ENCODE results near the gene ERICH6B.

The ERICH6B gene

DNA sequence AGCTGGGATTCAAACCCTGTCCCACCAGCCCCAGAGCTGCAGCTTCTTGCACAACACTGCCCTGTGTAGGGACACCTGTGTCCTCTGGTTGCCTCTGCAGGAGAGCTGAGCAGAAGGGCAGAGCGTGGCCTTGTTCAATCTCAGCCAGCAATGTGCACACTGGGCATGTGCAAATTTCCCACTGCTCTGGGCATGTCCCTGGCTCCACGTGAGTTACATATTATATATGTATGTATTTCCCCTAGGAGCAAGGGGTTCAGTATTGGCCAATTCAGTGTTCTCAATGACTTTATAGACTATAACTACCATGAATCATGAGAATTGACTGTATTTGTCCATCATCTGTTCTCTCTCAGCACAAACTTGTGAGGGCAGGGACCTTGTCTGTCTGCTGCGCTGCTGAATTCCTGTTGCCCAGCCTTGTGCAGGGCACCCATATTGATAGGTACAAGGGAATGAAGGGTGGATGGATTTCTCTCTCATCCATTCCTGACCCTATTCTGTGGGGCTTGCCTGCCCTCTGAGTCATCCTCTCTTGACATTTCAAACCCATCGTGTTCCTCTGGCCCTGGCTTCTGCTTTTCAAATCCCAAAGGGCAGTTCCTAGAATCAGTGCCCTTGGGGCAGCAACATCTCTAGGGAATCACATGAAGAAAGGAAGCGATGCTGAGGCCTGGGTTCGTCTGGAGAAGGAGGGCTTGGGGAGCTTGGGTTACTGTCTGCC lies 69.7 kb downstream of the ERICH6B start:
- in situ Hi-C loops (cut with MboI; ENCODE audit: low sequenced_read_pairs), result no loop called here

DNA sequence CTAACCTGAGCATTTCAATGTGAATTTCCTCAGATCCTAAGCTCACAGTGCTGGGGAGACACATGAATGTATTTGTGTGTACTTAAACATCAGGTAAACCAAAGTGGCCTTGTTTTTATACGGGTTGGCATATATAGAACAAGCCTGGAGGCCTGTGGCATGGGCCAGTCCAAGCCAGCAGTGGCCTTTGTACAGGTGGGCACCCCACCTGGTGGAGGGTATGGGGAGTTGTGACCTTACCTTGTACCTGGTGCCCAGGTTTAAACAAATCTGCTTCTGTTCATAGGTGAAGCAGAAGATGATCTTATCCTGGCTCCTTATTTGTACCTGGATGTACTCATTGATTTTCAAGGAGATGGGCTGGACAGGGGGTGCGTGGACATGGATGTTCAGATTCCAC lies 71.0 kb downstream of the ERICH6B start:
- in situ Hi-C loops (cut with MboI; ENCODE audit: low sequenced_read_pairs), result no loop called here

DNA sequence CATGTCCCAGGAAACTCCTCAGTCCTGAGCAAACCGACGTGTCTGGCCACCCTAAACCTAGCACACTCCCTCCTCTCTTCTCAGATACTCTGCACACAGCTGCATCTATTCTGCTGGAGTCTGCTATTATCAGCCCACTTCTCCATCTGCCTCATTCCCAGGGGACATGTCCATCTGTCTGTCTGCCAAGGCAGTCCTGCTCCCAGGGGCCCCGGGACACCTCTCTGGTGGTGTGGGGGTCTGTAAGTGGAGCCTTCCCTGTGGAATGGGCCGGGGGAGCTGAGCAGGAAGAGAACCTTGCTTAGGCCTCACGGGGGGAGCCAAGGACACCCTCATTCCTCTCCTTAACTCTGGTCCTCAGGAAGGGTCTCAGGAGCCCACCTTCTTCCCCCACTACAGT lies 72.7 kb downstream of the ERICH6B start:
- in situ Hi-C loops (cut with MboI; ENCODE audit: low sequenced_read_pairs), result no loop called here

DNA sequence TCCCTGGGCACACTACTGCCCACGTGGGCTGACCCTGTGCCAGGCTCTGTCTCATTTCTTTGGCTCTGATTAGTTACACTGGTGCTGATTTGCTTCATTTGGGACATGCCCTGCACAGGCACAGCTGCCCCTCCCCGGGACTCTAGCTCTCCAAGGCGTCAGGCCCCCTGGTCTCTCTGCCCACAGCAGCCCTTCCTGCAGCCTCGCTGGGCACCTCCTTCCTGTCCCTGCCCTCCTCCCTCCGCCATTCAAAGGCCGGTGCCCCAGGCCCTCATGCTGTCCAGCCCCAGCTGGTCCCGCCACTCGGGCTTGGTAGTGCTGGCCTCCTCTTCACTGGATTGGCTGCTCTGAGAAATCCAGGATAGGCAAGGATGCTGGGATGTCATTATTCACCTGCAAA lies 73.1 kb downstream of the ERICH6B start:
- in situ Hi-C loops (cut with MboI; ENCODE audit: low sequenced_read_pairs), result no loop called here

DNA sequence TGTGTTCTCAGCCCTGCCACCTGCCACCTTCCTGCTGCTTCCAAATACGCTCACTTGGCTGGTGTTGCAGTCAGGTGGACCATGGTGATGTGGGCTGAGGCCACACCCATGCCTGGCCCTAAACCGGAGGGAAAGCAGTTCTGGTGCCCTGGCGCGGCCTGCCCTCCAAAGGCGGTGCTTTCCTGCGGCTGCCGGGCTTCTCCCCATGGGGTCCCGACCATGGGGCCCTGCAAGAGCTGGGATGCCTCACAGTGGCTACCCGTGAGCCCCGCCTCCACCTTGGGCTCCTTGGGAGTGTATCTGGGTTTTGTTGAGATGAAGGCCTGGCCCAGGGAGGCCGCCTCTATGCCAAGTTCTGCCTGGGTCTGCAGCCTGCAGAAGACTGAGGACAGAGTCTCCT lies 73.7 kb downstream of the ERICH6B start:
- in situ Hi-C loops (cut with MboI; ENCODE audit: low sequenced_read_pairs), result no loop called here

DNA sequence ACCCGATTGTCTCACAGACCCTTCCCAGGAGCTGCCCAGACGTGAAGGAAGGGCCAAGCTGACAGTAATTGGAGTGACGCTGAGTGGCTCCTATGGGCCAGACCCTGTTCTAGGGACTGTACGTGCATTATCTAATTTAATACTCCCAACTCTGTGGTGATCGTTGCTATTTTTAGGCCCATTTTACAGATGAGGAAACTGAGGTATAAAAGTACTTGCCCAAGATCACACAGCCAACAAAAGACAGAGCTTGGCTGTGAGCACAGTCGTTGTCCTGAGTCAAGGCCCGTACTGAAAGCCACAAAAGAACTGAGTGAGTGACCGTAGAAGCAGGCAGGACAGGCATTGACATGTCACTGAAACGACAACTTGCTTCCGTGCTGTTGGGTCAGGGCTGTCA lies 74.7 kb downstream of the ERICH6B start:
- in situ Hi-C loops (cut with MboI; ENCODE audit: low sequenced_read_pairs), result no loop called here

DNA sequence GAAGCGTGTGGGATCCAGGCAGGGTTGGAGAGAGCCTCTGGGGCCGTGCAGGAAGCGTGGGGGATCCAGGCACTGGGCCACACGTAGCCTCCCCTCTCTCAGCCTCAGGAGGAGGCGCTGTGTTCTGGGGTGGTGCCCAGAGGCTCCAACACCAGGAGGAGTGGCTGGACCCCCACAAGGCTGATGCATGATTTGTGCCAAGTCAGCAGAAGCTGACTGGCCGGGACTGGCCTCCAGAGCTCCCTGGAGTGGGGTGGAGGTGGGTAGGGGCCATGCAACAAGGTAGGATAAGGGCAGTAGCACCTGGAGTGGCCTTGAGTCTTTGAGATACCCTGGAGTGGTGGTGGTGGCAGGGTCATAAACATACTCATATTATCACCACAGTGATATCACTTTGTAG lies 75.3 kb downstream of the ERICH6B start:
- in situ Hi-C loops (cut with MboI; ENCODE audit: low sequenced_read_pairs), result no loop called here

DNA sequence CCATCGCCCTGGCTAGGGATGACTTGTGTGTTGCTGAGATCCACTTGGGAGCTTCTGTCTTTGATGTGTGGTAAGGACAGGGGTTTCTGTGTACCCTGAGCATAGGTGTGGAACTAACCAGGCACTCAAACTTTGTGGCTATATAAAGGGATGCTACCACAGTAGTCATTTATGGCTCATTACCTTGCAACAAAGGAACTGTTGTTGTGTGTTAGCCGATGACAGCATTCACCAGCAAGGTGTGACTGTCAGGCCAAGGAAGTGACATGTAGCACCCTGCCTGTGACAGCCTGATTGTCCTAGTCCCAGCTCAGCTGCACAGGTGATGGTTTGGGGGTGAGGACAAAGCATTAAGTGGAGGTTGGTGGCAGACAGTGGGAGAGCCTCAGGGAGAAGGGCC lies 77.2 kb downstream of the ERICH6B start:
- in situ Hi-C loops (cut with MboI; ENCODE audit: low sequenced_read_pairs), result no loop called here

DNA sequence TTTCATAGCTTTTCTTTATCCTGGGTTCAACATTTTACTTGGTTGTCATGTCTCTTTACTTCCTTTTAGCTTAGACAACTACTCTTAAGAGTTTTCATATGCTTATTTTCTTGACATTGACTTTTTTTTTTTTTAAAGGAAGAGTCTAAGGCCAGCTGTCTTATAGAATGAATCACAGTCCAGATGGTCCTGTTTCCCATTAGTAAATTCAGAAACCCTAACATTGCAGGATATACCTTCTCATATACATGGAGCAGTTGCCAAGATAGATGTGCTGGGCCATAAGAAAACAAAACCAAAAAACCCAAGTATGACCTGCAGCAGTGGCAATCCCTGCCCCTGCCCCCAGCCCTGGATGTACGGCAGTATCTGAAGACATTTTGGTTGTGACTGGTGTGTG lies 78.0 kb downstream of the ERICH6B start:
- in situ Hi-C loops (cut with MboI; ENCODE audit: low sequenced_read_pairs), result no loop called here

DNA sequence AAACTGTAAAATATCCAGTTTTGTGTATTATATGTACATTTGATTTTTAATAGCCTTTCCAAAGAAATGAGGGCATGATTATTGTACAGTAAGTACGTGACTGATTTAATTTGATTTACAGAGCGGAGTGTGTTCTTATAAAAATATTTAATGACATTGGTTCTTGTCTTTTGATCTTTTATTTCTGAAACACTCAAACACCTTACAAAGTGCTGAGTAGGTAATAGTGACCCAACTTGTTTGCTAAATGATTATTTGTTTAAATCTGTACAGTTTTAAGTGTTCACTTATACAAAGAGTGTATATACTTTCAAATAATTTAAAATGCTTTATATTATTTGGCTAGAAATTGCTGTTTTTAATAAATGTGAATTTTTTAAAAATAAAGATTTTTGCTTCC lies 79.3 kb downstream of the ERICH6B start:
- in situ Hi-C loops (cut with MboI; ENCODE audit: low sequenced_read_pairs), result no loop called here

DNA sequence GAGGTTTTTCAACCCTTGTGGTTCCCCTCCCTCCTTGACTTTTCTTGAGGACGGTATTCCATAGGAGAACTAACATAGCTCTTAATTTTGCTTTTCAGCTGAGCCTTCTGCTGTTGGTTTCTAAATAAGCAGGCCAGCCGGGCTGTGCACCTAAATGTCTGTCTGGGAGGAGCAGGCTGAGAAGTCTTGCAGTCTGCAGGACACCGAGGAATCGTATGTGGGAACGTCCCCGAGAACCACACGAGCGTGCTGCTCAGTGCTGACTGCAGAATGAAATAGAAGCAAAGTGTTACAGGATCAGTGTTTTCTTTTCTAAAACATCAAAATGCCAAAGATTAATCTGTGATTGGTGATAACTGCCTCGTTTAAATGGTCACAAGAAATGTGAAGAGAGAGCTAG lies 80.9 kb downstream of the ERICH6B start:
- in situ Hi-C loops (cut with MboI; ENCODE audit: low sequenced_read_pairs), result no loop called here

DNA sequence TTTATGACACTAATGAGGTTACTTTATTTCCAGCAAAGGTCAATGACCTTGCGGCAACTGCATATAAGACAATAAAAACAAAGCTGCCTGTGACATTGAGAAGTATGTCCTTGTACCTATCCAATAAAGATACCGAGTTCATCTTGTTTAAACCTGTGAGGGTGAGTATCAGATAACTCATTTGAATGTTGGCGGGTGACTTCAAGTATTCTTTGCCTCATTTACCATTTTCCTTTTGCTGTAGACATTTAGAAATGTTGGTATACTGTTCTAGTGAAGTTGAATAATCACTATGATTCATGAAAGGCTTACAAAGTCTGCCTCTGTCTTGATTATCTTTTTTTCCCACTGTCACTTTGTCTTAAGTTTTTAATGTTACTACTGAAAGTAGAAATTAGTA lies 85.8 kb downstream of the ERICH6B start:
- in situ Hi-C loops (cut with MboI; ENCODE audit: low sequenced_read_pairs), result no loop called here

DNA sequence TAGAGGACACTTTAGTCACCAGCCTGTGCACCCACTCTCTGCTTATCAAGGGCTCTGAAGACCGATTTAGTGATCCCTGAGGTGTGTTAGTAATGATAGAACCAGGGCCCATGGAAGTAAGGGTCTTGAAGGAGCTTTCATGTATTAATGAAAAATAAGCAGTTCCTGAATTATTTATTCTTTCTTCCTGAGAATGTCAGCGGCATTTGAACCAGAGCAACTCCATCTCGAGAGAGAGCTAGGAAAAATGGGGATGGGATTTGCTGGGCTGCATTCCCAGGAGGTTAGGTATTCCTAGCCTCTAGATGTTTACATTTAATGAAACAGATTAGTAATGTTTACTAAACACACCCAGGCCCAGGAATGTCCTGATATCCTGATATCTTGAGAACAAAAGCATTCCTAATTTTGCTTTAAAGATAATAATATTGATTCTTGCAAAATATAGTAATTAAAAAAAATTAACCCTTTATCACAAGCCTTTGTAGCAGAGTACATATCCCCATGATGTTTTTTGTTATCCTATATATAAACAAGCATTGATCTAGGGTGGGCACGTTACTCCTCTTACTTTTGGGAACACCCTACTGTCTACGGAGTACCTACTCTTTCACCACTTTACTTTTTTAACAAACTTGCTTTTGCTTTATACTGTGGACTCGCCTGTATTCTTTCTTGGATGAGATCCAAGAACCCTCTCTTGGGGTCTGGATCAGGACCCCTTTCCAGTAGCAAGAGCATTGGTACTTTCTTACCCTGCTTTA lies 87.7 kb downstream of the ERICH6B start:
- in situ Hi-C loops (cut with MboI; ENCODE audit: low sequenced_read_pairs), result no loop called here

DNA sequence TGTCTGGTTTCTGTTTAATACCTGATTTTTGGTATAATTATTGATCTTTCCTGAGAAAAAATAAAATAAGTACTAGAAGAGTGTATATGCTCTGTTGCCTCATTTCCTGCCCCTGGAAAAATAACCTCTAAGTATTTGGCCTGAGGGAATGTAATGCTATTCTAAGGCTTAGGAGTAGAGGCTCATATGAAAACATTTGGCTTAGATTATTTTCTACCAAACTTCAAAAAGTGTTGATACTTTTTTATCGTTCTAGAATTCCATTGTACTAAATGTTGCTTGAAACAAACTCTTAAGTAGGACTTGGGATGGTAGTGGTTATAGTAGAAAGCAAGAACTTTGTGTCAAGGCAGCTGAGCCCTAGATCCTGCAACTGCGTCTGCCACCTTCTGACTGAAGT lies 93.0 kb downstream of the ERICH6B start:
- in situ Hi-C loops (cut with MboI; ENCODE audit: low sequenced_read_pairs), result no loop called here

DNA sequence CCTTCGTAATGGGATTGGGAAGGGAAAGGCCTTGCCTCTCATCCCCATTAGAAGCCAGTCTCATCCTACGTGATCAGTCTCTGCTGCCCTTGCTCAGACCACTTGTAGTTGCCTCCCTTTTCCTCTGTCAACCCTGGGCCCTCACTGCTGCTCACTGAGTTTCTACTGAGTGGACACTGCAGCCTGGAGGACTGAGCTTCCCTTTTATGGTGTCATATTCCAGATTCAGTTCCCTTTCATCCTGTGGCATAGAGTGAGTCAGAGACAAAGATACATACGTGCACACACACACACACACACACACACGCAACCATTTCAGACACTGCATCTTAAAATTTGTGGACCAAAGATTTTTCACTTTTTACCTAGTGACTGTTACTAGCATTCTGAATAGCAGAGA lies 94.2 kb downstream of the ERICH6B start:
- in situ Hi-C loops (cut with MboI; ENCODE audit: low sequenced_read_pairs), result no loop called here

DNA sequence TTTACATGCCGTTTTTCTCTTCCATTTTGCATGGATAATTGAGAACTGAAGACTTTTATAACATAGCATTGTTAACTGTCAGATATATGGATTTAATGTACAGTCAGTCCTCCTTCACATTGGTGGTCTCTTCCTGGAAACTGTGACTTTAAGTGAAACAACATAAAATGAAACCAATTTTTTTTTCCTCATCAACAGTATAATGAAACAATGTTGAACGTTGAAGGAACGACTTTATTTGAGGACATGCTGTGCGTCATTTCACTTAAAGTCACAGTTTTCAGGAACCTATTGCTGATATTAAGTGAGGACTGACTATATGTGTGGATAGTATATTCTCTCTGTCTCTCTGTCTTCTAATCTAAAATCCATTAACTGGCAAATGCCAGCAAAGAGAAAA lies 96.0 kb downstream of the ERICH6B start:
- in situ Hi-C loops (cut with MboI; ENCODE audit: low sequenced_read_pairs), result no loop called here

DNA sequence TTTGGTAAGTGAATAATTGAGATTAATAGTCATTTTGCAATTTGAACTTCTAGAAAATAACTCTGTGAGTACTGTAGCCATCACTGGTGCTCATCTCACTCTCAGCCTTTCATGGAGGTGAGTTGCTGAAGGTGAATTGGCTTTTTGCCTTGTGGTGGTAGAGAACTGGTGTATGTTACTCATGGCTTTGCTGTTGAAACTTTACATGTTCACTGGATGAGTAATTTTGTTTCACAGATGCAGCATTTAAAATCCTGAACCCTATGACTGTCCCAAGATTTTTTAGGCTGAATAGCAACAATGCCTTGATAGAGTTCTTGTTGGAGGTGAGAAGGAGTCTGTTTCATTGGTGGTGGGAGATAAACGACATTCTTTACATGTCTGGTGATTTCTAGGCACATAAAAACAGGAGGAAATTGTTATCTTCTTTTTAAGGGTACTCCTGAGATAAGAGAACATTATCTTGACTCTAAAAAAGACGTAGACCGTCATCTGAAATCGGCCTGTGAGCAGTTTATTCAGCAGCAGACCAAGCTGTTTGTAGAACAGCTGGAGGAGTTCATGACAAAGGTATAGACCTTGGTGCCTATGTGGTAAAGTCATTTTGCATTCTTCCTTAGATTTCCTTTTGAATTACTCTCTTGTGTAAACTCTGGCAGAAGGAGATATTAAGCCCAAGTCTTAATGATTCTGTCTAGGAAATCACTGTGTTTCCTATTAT lies 96.9 kb downstream of the ERICH6B start:
- in situ Hi-C loops (cut with MboI; ENCODE audit: low sequenced_read_pairs), result no loop called here

DNA sequence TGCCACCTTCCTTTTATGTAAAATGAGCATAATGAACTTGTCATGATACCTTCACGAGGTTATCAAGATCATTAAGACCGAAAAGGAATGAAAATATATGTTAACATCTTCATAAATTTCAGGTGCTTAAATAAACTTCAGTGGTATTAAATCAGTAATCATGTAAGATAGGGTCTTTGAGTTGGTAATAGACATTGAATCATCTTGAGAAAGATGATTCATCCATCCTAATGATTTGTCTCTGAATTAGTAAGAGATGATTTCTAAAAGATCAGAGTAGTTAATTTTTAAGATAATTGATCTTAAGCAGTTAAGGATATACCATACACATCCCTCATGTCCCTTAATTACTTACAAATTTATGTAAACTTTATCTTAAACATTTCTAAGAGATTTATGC lies 98.8 kb downstream of the ERICH6B start:
- in situ Hi-C loops (cut with MboI; ENCODE audit: low sequenced_read_pairs), result no loop called here

DNA sequence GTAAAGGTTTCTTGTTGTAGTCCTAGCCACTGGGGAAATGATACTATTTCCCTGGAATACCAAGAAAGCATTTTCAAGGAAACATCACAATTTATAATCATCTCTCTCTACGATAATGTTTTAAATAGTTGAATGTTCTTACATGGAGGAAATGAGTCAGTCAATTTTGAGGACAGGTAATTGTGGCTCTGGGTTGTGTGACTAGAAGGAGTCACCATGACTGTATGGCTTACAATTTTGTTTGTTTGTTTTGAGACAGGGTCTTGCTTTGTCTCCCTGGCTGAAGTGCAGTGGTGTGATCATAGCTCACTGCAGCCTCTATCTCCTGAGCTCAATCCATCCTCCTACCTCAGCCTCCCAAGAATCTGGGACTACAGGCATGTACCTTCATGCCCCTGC lies 103.4 kb downstream of the ERICH6B start:
- in situ Hi-C loops (cut with MboI; ENCODE audit: low sequenced_read_pairs), result no loop called here

DNA sequence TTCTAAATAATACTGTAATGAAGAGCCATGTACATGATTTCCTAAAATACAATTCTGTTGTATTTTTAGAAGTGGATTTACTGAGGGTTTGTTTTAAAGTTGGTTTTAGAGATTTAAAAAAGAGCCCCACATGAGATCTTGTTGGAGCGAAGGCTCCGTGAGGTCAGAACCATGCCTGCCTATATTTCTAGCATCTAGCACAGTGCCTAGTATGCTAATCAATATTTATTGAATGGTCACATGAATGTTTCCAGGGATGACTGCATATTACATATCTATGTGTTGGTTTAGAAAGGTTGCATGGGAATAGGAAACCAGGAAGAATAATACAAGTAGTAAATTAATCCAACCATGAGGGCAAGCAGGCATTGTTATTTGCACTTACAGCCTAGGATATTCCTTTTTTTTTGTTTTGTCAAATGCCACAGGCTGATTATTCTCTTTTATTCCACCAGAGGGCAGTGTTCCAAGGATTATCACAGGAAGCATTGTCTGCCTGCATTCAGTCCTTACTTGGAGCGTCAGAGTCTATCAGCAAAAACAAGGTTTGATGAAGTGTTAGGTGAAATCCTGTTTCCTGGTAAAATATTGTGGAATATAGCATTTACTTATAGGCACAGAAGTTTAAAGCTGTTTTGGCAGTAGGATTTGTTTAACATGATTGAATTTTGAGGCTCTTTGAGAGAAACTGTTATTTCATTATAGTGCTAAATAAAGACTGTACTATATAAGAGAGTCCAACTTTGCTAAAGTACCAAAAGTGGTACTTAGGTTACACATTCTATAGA lies 104.0 kb downstream of the ERICH6B start:
- in situ Hi-C loops (cut with MboI; ENCODE audit: low sequenced_read_pairs), result no loop called here

DNA sequence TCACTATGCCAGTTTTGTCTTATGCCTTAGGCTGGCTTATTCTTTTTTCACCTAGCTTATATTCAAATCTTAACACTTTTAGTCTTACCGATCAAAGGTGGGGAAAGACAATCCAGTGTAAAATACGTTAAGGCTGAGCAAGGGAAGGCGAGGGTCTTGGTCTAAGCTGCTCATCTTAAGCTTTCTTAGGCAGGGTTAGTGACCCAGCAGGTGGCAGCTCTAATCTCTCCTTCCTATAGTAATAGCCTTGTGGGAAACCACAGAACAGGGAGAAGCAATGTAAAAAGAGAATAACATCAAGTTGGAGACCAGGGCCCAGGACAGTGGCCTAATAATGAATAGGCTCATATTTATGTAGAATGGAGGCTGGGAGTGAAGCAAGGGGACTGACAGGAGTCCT lies 104.9 kb downstream of the ERICH6B start:
- in situ Hi-C loops (cut with MboI; ENCODE audit: low sequenced_read_pairs), result no loop called here

Measured in HL-60/S4 treated with phorbol 12-myristate 13-acetate at 8.2 ng/mL for 4 days and 3 days (cell line).